Peyer's patch (tissue), 4 donors: Measurements from ENCODE around the gene FAM171A1. TPM values are rescaled to one million over a fixed set of nuclear protein-coding genes. Genes with fewer than 3 reads are reported as not detected.

Source experiments
- DNase-seq, 3 donors: peaks; one replicate each; pipeline ENCODE4 v3.0.0-alpha.2; 2017 to 2019
- H3K27ac ChIP-seq, 4 donors: fragments of 200-600 bp; sonication (generic); one replicate each; pipeline ENCODE4 v1.5.1; 2016 to 2019
- H3K27me3 ChIP-seq, 2 donors: fragments of 200-600 bp; sonication (generic); one replicate each; pipeline ENCODE4 v1.5.1; 2019
- H3K36me3 ChIP-seq, 3 donors: fragments of 200-600 bp; sonication (generic); one replicate each; pipeline ENCODE4 v1.5.1; 2016 to 2019
- H3K4me1 ChIP-seq, 4 donors: fragments of 200-600 bp; sonication (generic); one replicate each; pipeline ENCODE4 v1.5.1; 2016 to 2019
- H3K4me3 ChIP-seq, 4 donors: fragments of 200-600 bp; sonication (generic); 1 replicate in 3 of 4; 2 replicates in 1 of 4; pipeline ENCODE4 v1.5.1; 2016 to 2019; ENCODE audit warnings: mild to moderate bottlenecking in 1 of 4
- H3K9me3 ChIP-seq, 4 donors: fragments of 200-600 bp; sonication (generic); one replicate each; pipeline ENCODE4 v1.5.1; 2016 to 2019; ENCODE audit warnings: mild to moderate bottlenecking in 1 of 4
- CTCF ChIP-seq, 6 experiments: fragments of 450-650 bp in 4 of 6; fragments of 200-600 bp in 2 of 6; sonication (generic) in 1 of 6; IDR thresholded peaks; one replicate each; pipeline ENCODE4 v1.5.1; 2017 to 2019; ENCODE audit warnings: antibody characterized with exemption in 6 of 6, mild to moderate bottlenecking in 3 of 6, moderate library complexity in 1 of 6
- POLR2A ChIP-seq, 2 donors: fragments of 450-650 bp; IDR thresholded peaks; one replicate each; pipeline ENCODE4 v1.5.1; 2017; ENCODE audit warnings: antibody characterized with exemption in 2 of 2, mild to moderate bottlenecking in 2 of 2, moderate library complexity in 2 of 2
- total RNA-seq, 4 donors: library from RNA; depleted of rRNA; stranded (reverse); fragments of >200 nt; gene quantifications; one replicate each; pipeline ENCODE4 v1.1.0, GENCODE V29; 2016

The FAM171A1 gene
- total RNA-seq, 4 donors from 2014 or later: 14.7 to 37.1 (median 24.5) TPM

GRCh38 chr10:15329437-15329836 is 41.7 kb downstream of the FAM171A1 start:
- no peaks in the 10 kb centered on the region for H3K27me3 ChIP-seq
- peaks cover 0 to 19% (median 0%) of the 10 kb centered on the region in 4 donors for H3K4me1 ChIP-seq
- no peaks in the 10 kb centered on the region for H3K9me3 ChIP-seq
- H3K36me3 ChIP-seq: no peaks in the 10 kb centered on the region
- no peak overlapping the region for H3K4me3 ChIP-seq
- no peak for DNase-seq
- H3K27ac ChIP-seq: no peak overlapping the region
- TF ChIP-seq POLR2A (IDR thresholded peaks at IDR 0.05) (no peak), CTCF (IDR thresholded peaks at IDR 0.05) (no peak)

GRCh38 chr10:15325944-15326284 is 45.2 kb downstream of the FAM171A1 start:
- H3K4me3 ChIP-seq: no peak overlapping the region
- peaks cover 0 to 25% (median 0%) of the 10 kb centered on the region in 4 donors for H3K4me1 ChIP-seq
- H3K9me3 ChIP-seq: no peaks in the 10 kb centered on the region
- TF ChIP-seq POLR2A (IDR thresholded peaks at IDR 0.05): no peak
- no peak for TF ChIP-seq CTCF (IDR thresholded peaks at IDR 0.05)
- peak overlapping the region in 1 of 4 donors; percentile 39 for H3K27ac ChIP-seq
- H3K27me3 ChIP-seq: no peaks in the 10 kb centered on the region
- DNase-seq: no peak
- no peaks in the 10 kb centered on the region for H3K36me3 ChIP-seq

GRCh38 chr10:15325243-15325943 is 45.7 kb downstream of the FAM171A1 start:
- no peak for TF ChIP-seq POLR2A (IDR thresholded peaks at IDR 0.05)
- no peak for TF ChIP-seq CTCF (IDR thresholded peaks at IDR 0.05)
- H3K4me3 ChIP-seq: no peak overlapping the region
- H3K4me1 ChIP-seq: peaks cover 0 to 20% (median 0%) of the 10 kb centered on the region in 4 donors
- H3K9me3 ChIP-seq: no peaks in the 10 kb centered on the region
- no peaks in the 10 kb centered on the region for H3K27me3 ChIP-seq
- no peak for DNase-seq
- H3K27ac ChIP-seq: peak overlapping the region in 2 of 4 donors; percentile 4 to 39
- H3K36me3 ChIP-seq: no peaks in the 10 kb centered on the region

GRCh38 chr10:15324611-15325010 is 46.5 kb downstream of the FAM171A1 start:
- Histone ChIP-seq H3K4me3 (no peak overlapping the region), H3K27me3 (no peaks in the 10 kb centered on the region), H3K27ac (no peak overlapping the region), H3K9me3 (no peaks in the 10 kb centered on the region), H3K36me3 (no peaks in the 10 kb centered on the region), H3K4me1 (peaks cover 0 to 12% (median 0%) of the 10 kb centered on the region in 4 donors)
- TF ChIP-seq CTCF (IDR thresholded peaks at IDR 0.05) (no peak), POLR2A (IDR thresholded peaks at IDR 0.05) (no peak)
- no peak for DNase-seq

GRCh38 chr10:15324113-15324512 is 47.0 kb downstream of the FAM171A1 start:
- H3K27me3 ChIP-seq: no peaks in the 10 kb centered on the region
- peaks cover 0 to 12% (median 0%) of the 10 kb centered on the region in 4 donors for H3K4me1 ChIP-seq
- H3K9me3 ChIP-seq: no peaks in the 10 kb centered on the region
- DNase-seq: no peak
- no peak overlapping the region for H3K4me3 ChIP-seq
- H3K27ac ChIP-seq: no peak overlapping the region
- no peak for TF ChIP-seq CTCF (IDR thresholded peaks at IDR 0.05)
- TF ChIP-seq POLR2A (IDR thresholded peaks at IDR 0.05): no peak
- H3K36me3 ChIP-seq: no peaks in the 10 kb centered on the region
